ENCODE measurements around the gene DLGAP1. TPM values are rescaled to one million over a fixed set of nuclear protein-coding genes. Genes with fewer than 3 reads are reported as not detected.
"Not testable (repeated sequence)": the region's sequence is repeated elsewhere in the genome, so short reads cannot be mapped to it uniquely, and the experiment has no call there.

Gene DLGAP1
- total RNA-seq, 1 experiment from 2014 or later = 0.07 TPM

- H3K27ac Mint-ChIP-seq (ENCODE audit: unreplicated experiment) = no peak overlapping the region
- H3K4me1 Mint-ChIP-seq (ENCODE audit: low read depth, unreplicated experiment) = no peaks in the 10 kb centered on the region
- Histone ChIP-seq H3K4me1 (no peaks in the 10 kb centered on the region), H3K9me3 (no peaks in the 10 kb centered on the region), H3K36me3 (ENCODE audit: control insufficient read depth, insufficient read depth, low read length) (no peaks in the 10 kb centered on the region), H3K4me3 (ENCODE audit: low read depth, low read length) (no peak overlapping the region), H3K27me3 (replicated peaks; ENCODE audit: control insufficient read depth, insufficient read depth, low read length) (no peaks in the 10 kb centered on the region)
- H3K36me3 Mint-ChIP-seq (ENCODE audit: insufficient read depth, unreplicated experiment) = no peaks in the 10 kb centered on the region
- intact Hi-C loops (cut with micrococcal nuclease; ENCODE audit: unreplicated experiment) = no loop called here
- H3K4me3 Mint-ChIP-seq (ENCODE audit: unreplicated experiment) = no peak overlapping the region
- BruUV-seq (replicated peaks) = no TSS peak
- H3K9me3 Mint-ChIP-seq (ENCODE audit: unreplicated experiment) = no peaks in the 10 kb centered on the region
- no peak for DNase-seq
- no peak for TF ChIP-seq CTCF (IDR thresholded peaks at IDR 0.05; ENCODE audit: insufficient read depth in 1 of 2, low read depth in 1 of 2, low read length in 1 of 2, severe bottlenecking in 1 of 2, unreplicated experiment in 1 of 2)
- CTCF ChIA-PET = no interaction called here
- POLR2A ChIA-PET = no interaction called here
- H3K27me3 Mint-ChIP-seq (ENCODE audit: insufficient read depth, unreplicated experiment) = peaks cover 14% of the 10 kb centered on the region
Measured at GRCh38 chr18:4319738-4320677, 135.1 kb downstream of the DLGAP1 start.

GRCh38 chr18:4318311-4318710 lies 136.8 kb downstream of the DLGAP1 start:
- intact Hi-C loops (cut with micrococcal nuclease; ENCODE audit: unreplicated experiment) = no loop called here
- DNase-seq = no peak
- no peaks in the 10 kb centered on the region for H3K9me3 Mint-ChIP-seq (ENCODE audit: unreplicated experiment)
- no peaks in the 10 kb centered on the region for H3K4me1 Mint-ChIP-seq (ENCODE audit: low read depth, unreplicated experiment)
- H3K4me3 Mint-ChIP-seq (ENCODE audit: unreplicated experiment) = no peak overlapping the region
- no peaks in the 10 kb centered on the region for H3K36me3 ChIP-seq (ENCODE audit: control insufficient read depth, insufficient read depth, low read length)
- H3K4me1 ChIP-seq = no peaks in the 10 kb centered on the region
- no peak for TF ChIP-seq CTCF (IDR thresholded peaks at IDR 0.05; ENCODE audit: insufficient read depth in 1 of 2, low read depth in 1 of 2, low read length in 1 of 2, severe bottlenecking in 1 of 2, unreplicated experiment in 1 of 2)
- BruUV-seq (replicated peaks) = no TSS peak
- H3K27ac Mint-ChIP-seq (ENCODE audit: unreplicated experiment) = no peak overlapping the region
- H3K9me3 ChIP-seq = no peaks in the 10 kb centered on the region
- H3K27me3 ChIP-seq (replicated peaks; ENCODE audit: control insufficient read depth, insufficient read depth, low read length) = no peaks in the 10 kb centered on the region
- H3K4me3 ChIP-seq (ENCODE audit: low read depth, low read length) = no peak overlapping the region
- H3K27me3 Mint-ChIP-seq (ENCODE audit: insufficient read depth, unreplicated experiment) = peaks cover 9% of the 10 kb centered on the region
- no peaks in the 10 kb centered on the region for H3K36me3 Mint-ChIP-seq (ENCODE audit: insufficient read depth, unreplicated experiment)
- ChIA-PET CTCF (no interaction called here), POLR2A (no interaction called here)

GRCh38 chr18:4311945-4312344 lies 143.2 kb downstream of the DLGAP1 start:
- H3K9me3 ChIP-seq; DNase-seq; CTCF ChIA-PET; H3K4me1 ChIP-seq; H3K27ac Mint-ChIP-seq (ENCODE audit: unreplicated experiment); POLR2A ChIA-PET; H3K4me3 Mint-ChIP-seq (ENCODE audit: unreplicated experiment); H3K27me3 ChIP-seq (replicated peaks; ENCODE audit: control insufficient read depth, insufficient read depth, low read length); H3K36me3 Mint-ChIP-seq (ENCODE audit: insufficient read depth, unreplicated experiment); H3K4me1 Mint-ChIP-seq (ENCODE audit: low read depth, unreplicated experiment); H3K9me3 Mint-ChIP-seq (ENCODE audit: unreplicated experiment); H3K4me3 ChIP-seq (ENCODE audit: low read depth, low read length); intact Hi-C loops (cut with micrococcal nuclease; ENCODE audit: unreplicated experiment); H3K27me3 Mint-ChIP-seq (ENCODE audit: insufficient read depth, unreplicated experiment); BruUV-seq (replicated peaks); H3K36me3 ChIP-seq (ENCODE audit: control insufficient read depth, insufficient read depth, low read length): not testable (repeated sequence)

Data from Caco-2 (cell line).